ENCODE measurements around the gene MCTP1. TPM values are rescaled to one million over a fixed set of nuclear protein-coding genes. Genes with fewer than 3 reads are reported as not detected.

The MCTP1 gene
- total RNA-seq, 1 experiment from 2014 or later = 2.5 TPM

DNA sequence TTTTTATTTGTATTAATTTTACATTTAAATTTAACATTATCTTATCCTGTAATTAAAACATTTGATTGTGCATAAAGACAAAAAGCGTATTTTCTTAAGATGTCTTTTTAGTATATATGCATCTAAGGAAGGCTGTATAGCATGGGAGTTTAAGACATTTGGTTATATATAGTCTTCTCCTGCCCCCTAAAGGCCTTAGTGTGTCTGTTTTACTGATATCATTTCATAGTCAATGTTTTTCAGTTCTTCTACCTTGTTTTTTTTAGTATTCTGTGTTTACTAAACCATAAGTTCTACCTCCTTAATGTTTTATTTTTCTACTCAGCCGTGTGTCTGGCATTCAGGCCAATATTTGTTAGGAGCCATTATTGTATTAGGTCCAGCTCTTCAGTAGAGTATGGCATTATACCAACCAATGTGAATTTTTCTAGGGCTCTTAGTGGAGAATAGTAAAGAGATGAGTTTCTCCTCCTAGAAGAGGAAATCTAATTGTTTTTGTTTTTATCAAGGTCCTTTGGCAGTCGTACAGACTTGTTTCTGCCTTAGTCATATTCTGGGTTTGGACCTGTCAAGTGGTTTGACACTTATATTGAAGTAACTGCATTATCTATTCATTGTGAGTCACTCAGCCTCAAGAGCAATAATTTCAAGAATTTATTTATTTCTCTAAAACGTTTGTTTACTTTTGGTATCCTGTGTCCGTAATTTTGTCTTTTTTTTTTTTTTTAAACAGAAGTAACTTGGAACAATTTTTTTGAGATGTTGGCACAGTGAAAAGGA, 591.7 kb downstream of the MCTP1 start:
- Histone ChIP-seq H3K14ac (ENCODE audit: insufficient read depth, low read length) (no peak overlapping the region), H3T11ph (ENCODE audit: low read length) (no peak overlapping the region), H3K4me1 (ENCODE audit: insufficient read depth, low read length) (no peaks in the 10 kb centered on the region), H2AK5ac (ENCODE audit: insufficient read length, low read length) (no peak overlapping the region), H4K5ac (ENCODE audit: insufficient read length, low read depth, low read length) (no peak overlapping the region), H2BK5ac (ENCODE audit: insufficient read length, low read length) (no peak overlapping the region), H2BK12ac (ENCODE audit: insufficient read length, low read depth, low read length) (no peak overlapping the region), H4K91ac (ENCODE audit: insufficient read length, low read depth, low read length) (no peak overlapping the region), H4K8ac (replicated peaks; ENCODE audit: insufficient read length, low read depth, low read length) (no peak overlapping the region), H3K79me2 (ENCODE audit: insufficient read depth, low read length) (no peaks in the 10 kb centered on the region), H3K79me1 (ENCODE audit: insufficient read depth, low read depth, low read length, poor library complexity, severe bottlenecking) (no peaks in the 10 kb centered on the region), H3K56ac (ENCODE audit: insufficient read length, low read depth, low read length) (no peak overlapping the region), H3K27ac (ENCODE audit: insufficient read length, low read depth, low read length) (no peak overlapping the region), H3K9me3 (ENCODE audit: control insufficient read depth, low read depth, low read length) (no peaks in the 10 kb centered on the region), H3K9ac (ENCODE audit: extremely low read depth, insufficient read length, low read length) (no peak overlapping the region), H3K23me2 (ENCODE audit: insufficient read length, low read depth, low read length, poor library complexity, severe bottlenecking) (no peaks in the 10 kb centered on the region), H4K20me1 (ENCODE audit: control insufficient read depth, insufficient read depth, insufficient read length) (no peaks in the 10 kb centered on the region), H2AFZ (ENCODE audit: low read length) (no peak overlapping the region), H3K27me3 (ENCODE audit: insufficient read depth, low read length) (no peaks in the 10 kb centered on the region), H2BK120ac (ENCODE audit: low read depth, low read length, poor library complexity, severe bottlenecking) (no peak overlapping the region), H3K18ac (ENCODE audit: insufficient read length, low read depth, low read length) (no peak overlapping the region), H2BK15ac (ENCODE audit: low read depth, low read length) (no peak overlapping the region), H3K4me2 (ENCODE audit: insufficient read depth, insufficient read length, low read length) (no peak overlapping the region), H2BK20ac (ENCODE audit: low read depth, low read length, poor library complexity, severe bottlenecking) (no peak overlapping the region), H3K4ac (ENCODE audit: low read depth, low read length) (no peak overlapping the region), H3K23ac (ENCODE audit: insufficient read length, low read depth, low read length) (no peak overlapping the region)
- H3K27me3 Mint-ChIP-seq (ENCODE audit: low read depth) = no peaks in the 10 kb centered on the region
- H3K9me3 Mint-ChIP-seq = no peaks in the 10 kb centered on the region
- no CpG with 5 or more reads among the region's 5 CpGs for WGBS (ENCODE audit: extremely low coverage, insufficient read length, low lambda C conversion rate)
- H3K36me3 Mint-ChIP-seq (ENCODE audit: insufficient read depth in 1 of 3, low read depth in 3 of 3) = peaks cover 1 to 12% (median 12%) of the 10 kb centered on the region in 3 experiments; a peak in 4 of 7 replicates
- no peak overlapping the region for H3K4me3 Mint-ChIP-seq
- no peak for DNase-seq
- H3K4me1 Mint-ChIP-seq = peaks cover 8 to 11% of the 10 kb centered on the region in 2 experiments
- TF ChIP-seq, protein P1, sequence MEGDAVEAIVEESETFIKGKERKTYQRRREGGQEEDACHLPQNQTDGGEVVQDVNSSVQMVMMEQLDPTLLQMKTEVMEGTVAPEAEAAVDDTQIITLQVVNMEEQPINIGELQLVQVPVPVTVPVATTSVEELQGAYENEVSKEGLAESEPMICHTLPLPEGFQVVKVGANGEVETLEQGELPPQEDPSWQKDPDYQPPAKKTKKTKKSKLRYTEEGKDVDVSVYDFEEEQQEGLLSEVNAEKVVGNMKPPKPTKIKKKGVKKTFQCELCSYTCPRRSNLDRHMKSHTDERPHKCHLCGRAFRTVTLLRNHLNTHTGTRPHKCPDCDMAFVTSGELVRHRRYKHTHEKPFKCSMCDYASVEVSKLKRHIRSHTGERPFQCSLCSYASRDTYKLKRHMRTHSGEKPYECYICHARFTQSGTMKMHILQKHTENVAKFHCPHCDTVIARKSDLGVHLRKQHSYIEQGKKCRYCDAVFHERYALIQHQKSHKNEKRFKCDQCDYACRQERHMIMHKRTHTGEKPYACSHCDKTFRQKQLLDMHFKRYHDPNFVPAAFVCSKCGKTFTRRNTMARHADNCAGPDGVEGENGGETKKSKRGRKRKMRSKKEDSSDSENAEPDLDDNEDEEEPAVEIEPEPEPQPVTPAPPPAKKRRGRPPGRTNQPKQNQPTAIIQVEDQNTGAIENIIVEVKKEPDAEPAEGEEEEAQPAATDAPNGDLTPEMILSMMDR (conservative IDR thresholded peaks at IDR 0.05) = peak; percentile 75
- H3K27ac Mint-ChIP-seq = peak overlapping the region in 1 of 3 experiments; percentile 33; a peak in 2 of 7 replicates

Measured in H9 (cell line).